ENCODE measurements around the gene CTNNA1. TPM values are rescaled to one million over a fixed set of nuclear protein-coding genes. Genes with fewer than 3 reads are reported as not detected.
A peak's percentile ranks its signal among the peaks of the same experiment; 100 is the strongest.
"Not testable (repeated sequence)": the region's sequence is repeated elsewhere in the genome, so short reads cannot be mapped to it uniquely, and the experiment has no call there.

CTNNA1 gene
- total RNA-seq, 3 donors from 2014 or later: 27.0 to 40.3 (median 32.2) TPM

DNA sequence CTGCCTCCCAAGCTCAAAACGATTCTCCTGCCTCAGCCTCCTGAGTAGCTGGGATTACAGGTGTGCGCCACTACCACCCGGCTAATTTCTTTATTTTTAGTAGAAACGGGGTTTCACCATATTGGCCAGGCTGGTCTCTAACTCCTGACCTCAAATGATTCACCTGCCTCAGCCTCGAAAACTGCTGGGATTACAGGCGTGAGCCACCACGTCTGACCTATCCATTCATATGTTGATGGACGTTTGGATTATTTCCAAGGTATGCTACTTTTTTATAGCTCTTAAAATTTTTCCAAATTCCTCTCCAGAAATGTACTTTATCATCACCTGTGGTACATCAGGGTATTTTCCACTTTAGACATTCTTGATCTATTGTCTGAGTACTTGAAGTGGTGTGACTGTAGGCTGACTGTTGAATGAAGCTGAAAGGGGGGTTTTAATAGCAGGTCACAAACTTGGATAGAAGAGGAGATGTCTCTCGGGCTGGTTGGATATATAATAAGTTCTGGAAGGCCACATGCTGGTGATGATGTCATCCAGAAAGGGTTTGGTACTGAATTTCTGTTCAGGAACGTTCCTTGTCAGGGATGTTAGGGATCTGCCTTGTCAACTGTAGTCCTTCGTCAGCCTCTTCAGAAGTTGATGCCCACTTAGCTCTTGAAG is 7.4 kb downstream of the CTNNA1 start:
- no peak for ATAC-seq
- H3K4me3 Mint-ChIP-seq: no peak overlapping the region

DNA sequence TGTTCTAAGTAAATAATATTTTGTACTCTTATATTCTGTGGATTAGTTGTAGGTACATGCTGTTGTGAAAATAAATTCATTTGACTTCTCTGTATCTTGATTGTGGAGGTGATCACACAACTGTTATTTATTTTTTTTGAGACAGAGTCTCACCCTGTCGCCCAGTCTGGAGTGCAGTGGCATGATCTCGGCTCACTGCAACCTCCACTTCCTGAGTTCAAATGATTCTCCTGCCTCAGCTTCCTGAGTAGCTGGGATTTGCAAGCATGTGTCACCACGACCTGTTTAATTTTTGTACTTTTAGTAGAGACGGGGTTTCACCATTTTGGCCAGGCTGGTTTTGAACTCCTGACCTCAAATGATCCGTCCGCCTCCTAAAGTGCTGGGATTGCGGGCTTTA is 7.9 kb downstream of the CTNNA1 start:
- Mint-ChIP-seq H3K4me1 (ENCODE audit: low read depth) (peaks cover 21% of the 10 kb centered on the region), H3K27me3 (ENCODE audit: low read depth) (peaks cover 18% of the 10 kb centered on the region)
- not testable (repeated sequence) for H3K9me3 Mint-ChIP-seq; DNase-seq; ATAC-seq; H3K36me3 Mint-ChIP-seq (ENCODE audit: insufficient read depth); H3K4me3 Mint-ChIP-seq

More for the DNA sequence above, 7.4 kb downstream of the CTNNA1 start:
- Mint-ChIP-seq H3K9me3 (no peaks in the 10 kb centered on the region), H3K27me3 (ENCODE audit: low read depth) (peaks cover 18% of the 10 kb centered on the region), H3K36me3 (ENCODE audit: insufficient read depth) (peaks cover 5% of the 10 kb centered on the region), H3K4me1 (ENCODE audit: low read depth) (peaks cover 21% of the 10 kb centered on the region)
- DNase-seq: no peak

DNA sequence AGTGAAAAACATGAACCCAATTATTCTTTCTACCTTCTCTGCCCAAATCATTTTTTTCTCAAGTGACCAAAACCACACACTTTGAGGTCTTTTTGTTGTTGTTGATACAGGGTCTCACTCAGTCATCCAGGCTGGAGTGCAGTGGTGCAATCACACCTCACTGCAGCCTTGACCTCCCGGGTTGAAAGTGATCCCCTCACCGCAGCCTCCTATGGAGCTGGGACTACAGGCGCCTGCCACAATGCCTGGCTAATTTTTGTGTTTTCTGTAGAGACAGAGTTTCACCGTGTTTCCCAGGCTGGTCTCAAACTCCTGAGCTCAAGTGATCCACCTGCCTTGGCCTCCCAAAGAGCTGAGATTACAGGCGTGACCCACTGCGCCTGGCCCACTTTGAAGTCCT is 8.4 kb downstream of the CTNNA1 start:
- peaks cover 15% of the 10 kb centered on the region for H3K27me3 Mint-ChIP-seq (ENCODE audit: low read depth)
- H3K4me3 Mint-ChIP-seq: not testable (repeated sequence)

DNA sequence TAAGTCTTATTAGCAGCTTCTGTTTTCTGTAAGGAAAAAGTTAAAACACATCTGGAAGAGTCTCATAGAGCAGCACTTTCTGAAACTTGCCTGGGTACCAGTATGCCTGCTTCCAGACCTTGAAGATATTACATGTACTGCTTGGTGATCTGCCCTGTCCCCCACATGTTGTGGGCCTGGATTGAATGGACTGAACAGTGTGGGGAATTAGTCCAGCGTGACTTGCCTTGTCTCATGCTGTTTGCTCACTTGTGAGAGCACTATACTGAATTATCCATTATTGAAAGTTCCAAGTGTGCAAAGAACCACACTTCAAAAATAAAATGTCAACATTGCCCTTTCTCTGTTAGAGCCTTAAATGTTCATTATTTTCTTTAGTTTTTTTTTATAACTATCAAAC is 8.9 kb downstream of the CTNNA1 start:
- H3K4me3 Mint-ChIP-seq: no peak overlapping the region
- no peaks in the 10 kb centered on the region for H3K9me3 Mint-ChIP-seq
- ATAC-seq (no peak), DNase-seq (no peak)
- peaks cover 21% of the 10 kb centered on the region for H3K4me1 Mint-ChIP-seq (ENCODE audit: low read depth)
- peaks cover 11% of the 10 kb centered on the region for H3K27me3 Mint-ChIP-seq (ENCODE audit: low read depth)
- peaks cover 2% of the 10 kb centered on the region for H3K36me3 Mint-ChIP-seq (ENCODE audit: insufficient read depth)

More for the DNA sequence above, 8.4 kb downstream of the CTNNA1 start:
- not testable (repeated sequence) for H3K9me3 Mint-ChIP-seq; ATAC-seq; H3K36me3 Mint-ChIP-seq (ENCODE audit: insufficient read depth); DNase-seq
- peaks cover 21% of the 10 kb centered on the region for H3K4me1 Mint-ChIP-seq (ENCODE audit: low read depth)

DNA sequence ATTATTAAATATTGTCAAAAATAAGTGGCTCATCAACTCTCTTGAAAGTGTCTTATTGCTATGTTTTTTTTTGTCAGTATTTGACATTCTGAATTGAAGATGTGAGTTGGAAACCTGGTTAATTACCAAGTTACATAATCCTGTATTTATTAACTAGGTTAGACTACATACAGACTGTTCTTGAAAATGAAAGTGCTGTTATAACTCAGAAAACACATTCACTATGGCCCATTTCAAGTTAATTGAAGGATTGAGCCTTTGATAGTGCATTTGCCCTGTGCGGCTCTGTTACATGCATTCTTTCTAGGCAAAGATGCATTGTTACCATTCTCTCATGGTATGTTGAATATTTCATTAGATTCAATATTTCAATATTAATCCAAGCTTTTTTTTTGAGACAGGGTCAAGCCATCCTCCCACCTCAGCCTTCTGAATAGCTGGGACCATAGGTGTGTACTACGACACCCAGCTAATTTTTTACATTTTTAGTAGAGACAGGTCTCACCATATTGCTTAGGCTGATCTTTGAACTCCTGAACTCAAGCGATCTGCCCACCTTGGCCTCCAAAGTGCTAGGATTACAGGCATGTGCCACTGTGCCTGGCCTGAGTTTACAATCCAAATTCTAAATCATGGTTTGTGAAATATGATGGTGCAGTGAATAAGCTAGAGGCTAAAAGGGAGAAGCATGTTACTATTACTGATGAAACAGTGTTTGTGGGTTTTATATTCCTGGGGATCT is 10.0 kb downstream of the CTNNA1 start:
- Mint-ChIP-seq H3K4me3 (no peak overlapping the region), H3K36me3 (ENCODE audit: insufficient read depth) (peaks cover 2% of the 10 kb centered on the region), H3K9me3 (no peaks in the 10 kb centered on the region), H3K4me1 (ENCODE audit: low read depth) (peaks cover 19% of the 10 kb centered on the region), H3K27me3 (ENCODE audit: low read depth) (peaks cover 11% of the 10 kb centered on the region)
- ATAC-seq (no peak), DNase-seq (no peak)

DNA sequence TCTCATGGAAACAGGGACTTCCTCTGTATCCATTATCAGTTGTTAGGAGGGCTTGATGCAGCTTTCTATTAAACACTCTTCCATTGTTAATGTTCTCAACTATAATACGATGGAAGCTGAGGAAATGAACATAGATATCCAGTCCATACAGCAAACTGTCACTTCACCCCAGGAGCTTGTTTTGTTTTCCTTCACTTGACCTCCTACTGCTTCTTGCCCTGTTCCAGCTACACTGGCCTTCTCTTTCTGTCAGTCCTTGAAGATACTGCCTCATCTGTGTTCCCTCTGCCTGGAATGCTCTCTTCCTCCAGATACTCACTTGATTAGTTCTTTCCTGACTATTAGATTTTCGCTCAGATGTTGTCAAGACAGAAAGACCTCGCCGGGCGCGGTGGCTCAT is 17.1 kb downstream of the CTNNA1 start:
- H3K36me3 Mint-ChIP-seq (ENCODE audit: insufficient read depth): no peaks in the 10 kb centered on the region
- no peaks in the 10 kb centered on the region for H3K9me3 Mint-ChIP-seq
- no peak overlapping the region for H3K4me3 Mint-ChIP-seq
- ATAC-seq: no peak
- peaks cover 3% of the 10 kb centered on the region for H3K27me3 Mint-ChIP-seq (ENCODE audit: low read depth)
- H3K4me1 Mint-ChIP-seq (ENCODE audit: low read depth): no peaks in the 10 kb centered on the region
- DNase-seq: no peak

DNA sequence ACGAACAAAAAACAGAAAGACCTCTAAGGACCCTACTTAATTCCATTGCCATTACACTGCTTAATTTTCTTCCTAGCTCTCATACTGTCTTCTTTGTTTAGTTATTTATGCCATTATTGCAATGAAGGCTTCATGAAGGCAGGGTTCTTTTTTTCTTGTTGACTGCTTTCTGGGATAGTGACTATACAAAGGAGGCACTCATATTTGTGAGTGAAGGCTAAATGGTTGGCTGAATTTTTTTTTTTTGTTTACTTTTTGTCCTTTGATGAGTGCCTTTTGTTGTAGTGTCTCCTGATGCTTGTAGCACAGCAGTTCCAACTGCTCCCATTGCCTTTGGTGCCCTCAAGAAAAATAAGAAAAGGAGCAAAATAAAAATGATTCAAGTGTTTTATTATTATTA is 17.8 kb downstream of the CTNNA1 start:
- no peaks in the 10 kb centered on the region for H3K4me1 Mint-ChIP-seq (ENCODE audit: low read depth)
- H3K4me3 Mint-ChIP-seq: no peak overlapping the region
- ATAC-seq: no peak
- H3K36me3 Mint-ChIP-seq (ENCODE audit: insufficient read depth): no peaks in the 10 kb centered on the region
- no peaks in the 10 kb centered on the region for H3K9me3 Mint-ChIP-seq
- H3K27me3 Mint-ChIP-seq (ENCODE audit: low read depth): peaks cover 3% of the 10 kb centered on the region
- DNase-seq: no peak

DNA sequence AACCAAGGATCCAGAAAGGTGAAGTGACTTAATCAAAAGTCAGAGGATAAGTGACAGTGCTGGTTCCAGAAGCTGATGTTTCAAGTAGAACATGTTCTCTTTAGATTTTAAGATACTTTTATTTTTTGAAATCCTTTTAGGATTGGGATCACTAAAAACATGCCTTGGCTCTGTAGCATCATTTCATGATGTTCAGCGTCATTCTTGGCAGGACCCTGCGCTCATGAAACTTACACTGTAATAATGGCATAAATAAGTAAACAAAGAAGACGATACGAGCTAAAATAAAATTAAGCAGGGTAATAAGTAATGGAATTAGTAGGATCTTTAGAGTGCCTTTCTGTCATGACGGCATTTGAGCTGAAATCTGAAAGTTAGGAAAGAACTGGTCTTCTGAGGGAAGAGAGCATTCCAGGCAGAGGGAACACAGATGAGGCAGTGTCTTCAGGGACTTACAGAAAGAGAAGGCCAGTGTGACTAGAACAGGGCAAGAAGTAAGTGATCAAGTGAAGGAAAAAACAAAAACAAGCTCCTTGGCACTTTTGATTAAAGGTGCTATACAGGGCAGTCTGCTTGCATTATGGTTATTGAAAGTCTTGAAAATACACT is 19.9 kb downstream of the CTNNA1 start:
- no peak for ATAC-seq
- Mint-ChIP-seq H3K4me1 (ENCODE audit: low read depth) (no peaks in the 10 kb centered on the region), H3K36me3 (ENCODE audit: insufficient read depth) (peaks cover under 1% of the 10 kb centered on the region), H3K4me3 (no peak overlapping the region), H3K9me3 (no peaks in the 10 kb centered on the region), H3K27me3 (ENCODE audit: low read depth) (peaks cover 3% of the 10 kb centered on the region)
- DNase-seq: no peak

DNA sequence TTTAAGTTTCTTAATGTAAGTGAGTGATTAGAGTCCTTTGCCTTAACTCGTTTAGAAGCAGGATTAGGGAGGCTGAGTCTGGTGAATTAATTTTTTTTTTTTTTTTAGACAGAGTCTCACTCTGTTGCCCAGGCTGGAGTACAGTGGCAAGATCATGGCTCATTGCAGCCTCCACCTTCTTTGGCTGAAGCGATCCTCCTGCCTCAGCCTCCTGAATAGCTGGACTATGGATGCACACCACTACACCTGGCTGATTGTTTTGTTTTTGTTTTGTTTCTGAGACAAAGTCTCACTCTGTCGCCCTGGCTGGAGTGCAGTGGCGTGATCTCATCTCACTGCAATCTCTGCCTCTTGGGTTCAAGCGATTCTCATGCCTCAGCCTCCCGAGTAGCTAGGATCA is 20.4 kb downstream of the CTNNA1 start:
- not testable (repeated sequence) for H3K4me3 Mint-ChIP-seq; DNase-seq; H3K4me1 Mint-ChIP-seq (ENCODE audit: low read depth); H3K9me3 Mint-ChIP-seq; ATAC-seq; H3K36me3 Mint-ChIP-seq (ENCODE audit: insufficient read depth); H3K27me3 Mint-ChIP-seq (ENCODE audit: low read depth)

DNA sequence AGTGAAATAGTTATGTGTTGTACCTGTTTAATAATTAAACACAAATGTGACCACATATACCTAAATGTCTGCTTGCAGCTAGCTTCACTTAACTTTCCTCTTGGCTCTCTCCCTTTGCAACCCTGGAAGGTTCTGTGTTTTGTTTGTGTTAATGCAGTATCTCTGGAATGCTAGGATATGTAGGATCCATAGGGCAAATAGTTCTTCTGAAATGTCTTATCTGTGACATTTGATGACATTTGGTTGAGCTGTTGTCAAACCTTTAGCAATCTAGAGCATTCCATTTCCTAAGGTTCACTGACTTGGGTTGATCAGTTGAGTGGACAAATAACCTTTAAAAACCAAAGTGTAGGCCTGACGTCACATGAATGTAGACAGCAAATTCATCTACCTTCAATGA is 21.8 kb downstream of the CTNNA1 start:
- Mint-ChIP-seq H3K4me1 (ENCODE audit: low read depth) (no peaks in the 10 kb centered on the region), H3K4me3 (no peak overlapping the region), H3K9me3 (no peaks in the 10 kb centered on the region), H3K27me3 (ENCODE audit: low read depth) (peaks cover 3% of the 10 kb centered on the region), H3K36me3 (ENCODE audit: insufficient read depth) (peaks cover 5% of the 10 kb centered on the region)
- ATAC-seq: no peak
- DNase-seq: no peak

DNA sequence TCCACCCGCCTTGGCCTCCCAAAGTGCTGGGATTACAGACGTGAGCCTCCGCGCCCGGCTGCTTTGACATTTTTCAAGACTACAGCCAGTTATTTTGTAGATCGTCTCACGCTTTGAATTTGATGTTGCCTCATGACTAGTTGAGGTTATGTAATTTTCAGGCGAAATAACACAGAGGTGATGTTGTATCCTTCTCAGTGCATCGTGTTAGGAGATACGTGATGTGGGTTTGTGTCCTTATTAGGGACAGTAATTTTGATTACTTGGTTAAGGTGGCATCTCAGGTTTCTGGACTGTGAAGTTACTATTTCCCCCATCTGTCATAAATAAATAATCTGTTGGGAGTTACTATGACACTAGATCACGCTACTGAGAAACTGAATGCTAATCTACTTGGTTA is 25.0 kb downstream of the CTNNA1 start:
- DNase-seq: no peak
- Mint-ChIP-seq H3K4me1 (ENCODE audit: low read depth) (no peaks in the 10 kb centered on the region), H3K4me3 (no peak overlapping the region), H3K36me3 (ENCODE audit: insufficient read depth) (peaks cover 11% of the 10 kb centered on the region), H3K27me3 (ENCODE audit: low read depth) (no peaks in the 10 kb centered on the region), H3K9me3 (no peaks in the 10 kb centered on the region)
- ATAC-seq: no peak

DNA sequence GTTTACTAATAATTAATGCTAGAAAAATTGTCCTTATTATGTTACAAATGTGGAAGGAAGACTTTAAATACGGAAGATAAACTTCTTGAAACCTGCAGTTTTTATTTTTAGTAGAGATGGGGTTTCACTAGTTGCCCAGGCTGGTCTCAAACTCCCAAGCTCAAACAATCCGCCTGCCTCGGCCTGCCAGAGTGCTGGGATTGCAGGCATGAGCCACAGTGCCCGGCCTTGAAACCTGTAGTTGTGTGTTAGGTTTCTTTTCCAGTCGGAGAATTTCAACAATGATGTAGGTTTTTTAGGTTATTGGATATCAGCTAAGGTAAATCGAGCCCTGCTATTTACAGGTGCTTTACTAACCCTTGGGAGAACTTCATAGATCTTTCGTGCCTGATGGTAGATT is 30.8 kb downstream of the CTNNA1 start:
- Mint-ChIP-seq H3K4me3 (no peak overlapping the region), H3K36me3 (ENCODE audit: insufficient read depth) (peaks cover 13% of the 10 kb centered on the region)
- DNase-seq: no peak

DNA sequence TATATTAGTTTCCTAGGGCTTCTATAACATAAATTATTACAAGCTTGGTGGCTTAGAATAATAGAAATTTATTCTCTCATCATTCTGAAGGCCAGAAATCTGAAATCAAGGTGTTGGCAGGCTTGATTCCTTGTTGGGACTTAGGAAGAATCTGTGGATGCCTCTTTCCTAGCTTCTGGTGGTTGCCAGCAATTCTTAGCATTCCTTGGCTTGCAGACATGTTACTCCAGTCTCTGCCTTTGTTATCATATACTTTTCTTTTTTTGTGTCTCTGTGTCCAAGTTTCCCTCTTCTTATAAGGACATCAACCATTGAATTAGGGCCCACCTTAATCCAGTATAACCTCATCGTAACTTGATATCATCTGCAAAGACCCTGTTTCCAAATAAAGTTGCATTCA is 31.4 kb downstream of the CTNNA1 start:
- peaks cover 13% of the 10 kb centered on the region for H3K27me3 Mint-ChIP-seq (ENCODE audit: low read depth)
- H3K9me3 Mint-ChIP-seq: no peaks in the 10 kb centered on the region
- no peaks in the 10 kb centered on the region for H3K4me1 Mint-ChIP-seq (ENCODE audit: low read depth)

More for the DNA sequence above, 30.8 kb downstream of the CTNNA1 start:
- no peaks in the 10 kb centered on the region for H3K9me3 Mint-ChIP-seq
- ATAC-seq: no peak
- no peaks in the 10 kb centered on the region for H3K4me1 Mint-ChIP-seq (ENCODE audit: low read depth)
- H3K27me3 Mint-ChIP-seq (ENCODE audit: low read depth): peaks cover 8% of the 10 kb centered on the region

DNA sequence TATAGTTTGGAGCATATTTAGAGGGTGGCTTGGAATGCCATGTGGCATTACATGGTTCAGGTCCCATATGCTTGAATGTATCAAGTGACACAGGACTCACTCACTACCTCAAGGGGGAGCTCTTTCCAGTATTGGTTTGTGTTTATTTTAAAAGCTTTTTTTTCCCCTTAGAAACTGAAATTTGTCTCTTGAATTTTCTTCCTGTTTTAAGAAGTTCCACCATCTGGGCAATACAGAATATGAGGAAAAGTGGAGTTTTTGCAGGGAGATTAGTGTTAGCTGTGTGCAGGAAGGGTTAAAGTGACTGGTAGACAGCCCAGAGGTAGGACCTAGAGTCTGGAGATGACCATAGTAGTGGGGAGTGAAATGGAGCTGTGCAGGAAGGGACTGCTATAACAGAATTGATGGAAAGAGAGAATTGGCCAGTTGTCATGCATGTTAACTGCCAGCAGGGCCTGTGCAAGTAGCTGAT is 36.6 kb downstream of the CTNNA1 start:
- Mint-ChIP-seq H3K4me3 (no peak overlapping the region), H3K4me1 (ENCODE audit: low read depth) (peaks cover 23% of the 10 kb centered on the region), H3K27me3 (ENCODE audit: low read depth) (peaks cover 34% of the 10 kb centered on the region), H3K9me3 (no peaks in the 10 kb centered on the region), H3K36me3 (ENCODE audit: insufficient read depth) (peaks cover 4% of the 10 kb centered on the region)
- peak in 1 of 2 donors; percentile 48 for ATAC-seq
- DNase-seq: no peak

More for the DNA sequence above, 31.4 kb downstream of the CTNNA1 start:
- ATAC-seq: no peak
- DNase-seq: no peak
- peaks cover 13% of the 10 kb centered on the region for H3K36me3 Mint-ChIP-seq (ENCODE audit: insufficient read depth)
- no peak overlapping the region for H3K4me3 Mint-ChIP-seq

All from activated T-cell treated with anti-CD3 and anti-CD28 coated beads, Interleukin-2, amount 50 U/mL, for 4 hours (primary cell).